Measurements from ENCODE around the gene HYKK. TPM values are rescaled to one million over a fixed set of nuclear protein-coding genes. Genes with fewer than 3 reads are reported as not detected.

HYKK gene
- total and polyA plus RNA-seq, 8 donors: 2.3 to 5.1 (median 3.1) TPM

DNA sequence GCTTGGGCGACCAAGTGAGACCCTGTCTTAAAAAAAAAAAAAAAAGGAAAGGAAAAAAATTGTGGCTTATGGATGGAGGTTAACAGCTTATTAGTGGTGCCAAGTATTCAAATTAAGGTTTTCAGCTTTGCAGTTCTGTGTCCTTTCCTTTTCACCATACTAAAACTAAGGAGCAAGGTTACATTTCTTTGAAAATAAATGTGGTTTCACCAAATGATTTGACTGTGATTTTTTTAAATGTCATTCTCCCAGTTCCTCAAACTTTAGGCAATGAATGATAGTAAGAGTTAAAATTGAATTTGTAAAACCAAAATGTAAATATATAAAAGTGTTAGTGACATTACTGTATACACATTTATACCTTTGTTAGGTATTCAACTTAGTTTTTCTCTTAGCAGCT is 67.6 kb downstream of the HYKK start:
- ATAC-seq: no peak
- Histone ChIP-seq H3K27ac (no peak overlapping the region), H3K4me3 (no peak overlapping the region), H3K9me3 (no peaks in the 10 kb centered on the region), H3K36me3 (no peaks in the 10 kb centered on the region), H3K4me1 (no peaks in the 10 kb centered on the region), H3K27me3 (no peaks in the 10 kb centered on the region)
- intact Hi-C loops (cut with DNase I): no loop called here
- no peak for DNase-seq
- 91 to 100% methylated on average over 1 of the region's 1 CpG for WGBS, 2 donors
- TF ChIP-seq, protein P1, sequence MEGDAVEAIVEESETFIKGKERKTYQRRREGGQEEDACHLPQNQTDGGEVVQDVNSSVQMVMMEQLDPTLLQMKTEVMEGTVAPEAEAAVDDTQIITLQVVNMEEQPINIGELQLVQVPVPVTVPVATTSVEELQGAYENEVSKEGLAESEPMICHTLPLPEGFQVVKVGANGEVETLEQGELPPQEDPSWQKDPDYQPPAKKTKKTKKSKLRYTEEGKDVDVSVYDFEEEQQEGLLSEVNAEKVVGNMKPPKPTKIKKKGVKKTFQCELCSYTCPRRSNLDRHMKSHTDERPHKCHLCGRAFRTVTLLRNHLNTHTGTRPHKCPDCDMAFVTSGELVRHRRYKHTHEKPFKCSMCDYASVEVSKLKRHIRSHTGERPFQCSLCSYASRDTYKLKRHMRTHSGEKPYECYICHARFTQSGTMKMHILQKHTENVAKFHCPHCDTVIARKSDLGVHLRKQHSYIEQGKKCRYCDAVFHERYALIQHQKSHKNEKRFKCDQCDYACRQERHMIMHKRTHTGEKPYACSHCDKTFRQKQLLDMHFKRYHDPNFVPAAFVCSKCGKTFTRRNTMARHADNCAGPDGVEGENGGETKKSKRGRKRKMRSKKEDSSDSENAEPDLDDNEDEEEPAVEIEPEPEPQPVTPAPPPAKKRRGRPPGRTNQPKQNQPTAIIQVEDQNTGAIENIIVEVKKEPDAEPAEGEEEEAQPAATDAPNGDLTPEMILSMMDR (IDR thresholded peaks at IDR 0.05): no peak
- no peak for FAIRE-seq

Other genes starting within 250 kb of the HYKK start
- 1 to 10 TPM; 2.3 to 9.0 (median 4.4) TPM for gene DNAJA4, start 243.0 kb upstream of the HYKK start, total RNA-seq
- gene DNAJA4, start 243.0 kb upstream of the HYKK start, polyA plus RNA-seq: 10 to 100 TPM in 1 of 2 donors, 1 to 10 TPM in 1; 5.7 to 16.1 TPM
- 10 to 100 TPM; 17.2 to 25.4 (median 19.4) TPM for gene SKIC8, start 208.0 kb upstream of the HYKK start, total RNA-seq
- 10 to 100 TPM; 27.2 to 44.6 TPM for gene SKIC8, start 208.0 kb upstream of the HYKK start, polyA plus RNA-seq
- gene CRABP1, start 167.2 kb upstream of the HYKK start, total RNA-seq: under 1 TPM in 4 of 6 donors, not detected in 2; 0.20 to 0.60 (median 0.36) TPM
- gene CRABP1, start 167.2 kb upstream of the HYKK start, polyA plus RNA-seq: 10 to 100 TPM in 1 of 2 donors, not detected in 1; 11.8 TPM
- 10 to 100 TPM; 18.2 to 34.0 (median 22.3) TPM for gene IREB2, start 69.4 kb upstream of the HYKK start, total RNA-seq
- gene IREB2, start 69.4 kb upstream of the HYKK start, polyA plus RNA-seq: 1 to 10 TPM; 5.7 to 7.8 TPM
- 10 to 100 TPM; 24.6 to 63.1 (median 43.5) TPM for gene PSMA4, start 32.9 kb downstream of the HYKK start, total RNA-seq
- 10 to 100 TPM; 67.0 to 84.1 TPM for gene PSMA4, start 32.9 kb downstream of the HYKK start, polyA plus RNA-seq
- 1 to 10 TPM; 1.2 to 2.6 (median 1.8) TPM for gene CHRNA5, start 57.9 kb downstream of the HYKK start, total RNA-seq
- gene CHRNA5, start 57.9 kb downstream of the HYKK start, polyA plus RNA-seq: 1 to 10 TPM in 1 of 2 donors, under 1 TPM in 1; 0.80 to 2.9 TPM
- gene CHRNA3, start 113.4 kb downstream of the HYKK start, total RNA-seq: under 1 TPM in 5 of 6 donors, not detected in 1; 0.05 to 0.25 (median 0.17) TPM
- gene CHRNA3, start 113.4 kb downstream of the HYKK start, polyA plus RNA-seq: 1 to 10 TPM in 1 of 2 donors, not detected in 1; 1.0 TPM
- under 1 TPM in 1 of 6 donors, not detected in 5; 0.18 TPM for gene CHRNB4, start 133.6 kb downstream of the HYKK start, total RNA-seq
- gene CHRNB4, start 133.6 kb downstream of the HYKK start, polyA plus RNA-seq: under 1 TPM in 1 of 2 donors, not detected in 1; 0.02 TPM

Measured in pancreas (tissue), 10 donors.